Measurements from ENCODE around the gene TMEM184B.

Gene TMEM184B

DNA sequence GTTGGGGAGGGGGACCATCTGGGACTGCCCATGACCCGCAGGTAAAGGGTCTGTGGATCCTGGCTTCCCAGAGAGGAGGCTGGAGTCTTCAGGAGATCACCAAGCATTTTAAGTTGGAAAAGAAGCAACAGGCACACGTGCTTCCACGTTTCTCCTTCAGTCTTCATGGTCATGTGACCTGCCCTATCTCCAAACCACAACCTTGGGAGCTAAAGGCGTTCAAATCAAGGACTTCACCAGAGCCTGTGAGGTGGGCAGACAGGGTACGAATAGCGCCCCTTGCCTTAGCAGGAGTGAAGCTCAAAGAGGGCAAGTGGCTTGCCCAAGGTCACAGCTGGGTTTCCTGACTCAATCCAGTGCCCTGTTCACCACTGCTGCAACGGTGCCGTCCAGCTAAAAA lies 6.7 kb downstream of the TMEM184B start:
- TF ChIP-seq, protein P1, sequence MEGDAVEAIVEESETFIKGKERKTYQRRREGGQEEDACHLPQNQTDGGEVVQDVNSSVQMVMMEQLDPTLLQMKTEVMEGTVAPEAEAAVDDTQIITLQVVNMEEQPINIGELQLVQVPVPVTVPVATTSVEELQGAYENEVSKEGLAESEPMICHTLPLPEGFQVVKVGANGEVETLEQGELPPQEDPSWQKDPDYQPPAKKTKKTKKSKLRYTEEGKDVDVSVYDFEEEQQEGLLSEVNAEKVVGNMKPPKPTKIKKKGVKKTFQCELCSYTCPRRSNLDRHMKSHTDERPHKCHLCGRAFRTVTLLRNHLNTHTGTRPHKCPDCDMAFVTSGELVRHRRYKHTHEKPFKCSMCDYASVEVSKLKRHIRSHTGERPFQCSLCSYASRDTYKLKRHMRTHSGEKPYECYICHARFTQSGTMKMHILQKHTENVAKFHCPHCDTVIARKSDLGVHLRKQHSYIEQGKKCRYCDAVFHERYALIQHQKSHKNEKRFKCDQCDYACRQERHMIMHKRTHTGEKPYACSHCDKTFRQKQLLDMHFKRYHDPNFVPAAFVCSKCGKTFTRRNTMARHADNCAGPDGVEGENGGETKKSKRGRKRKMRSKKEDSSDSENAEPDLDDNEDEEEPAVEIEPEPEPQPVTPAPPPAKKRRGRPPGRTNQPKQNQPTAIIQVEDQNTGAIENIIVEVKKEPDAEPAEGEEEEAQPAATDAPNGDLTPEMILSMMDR (IDR thresholded peaks at IDR 0.05; ENCODE audit: low read depth, low read length, poor library complexity, severe bottlenecking): no peak
- TF ChIP-seq EZH2phosphoT487 (IDR thresholded peaks at IDR 0.05; ENCODE audit: borderline replicate concordance, low read length): no peak
- H4K20me1 ChIP-seq (ENCODE audit: control insufficient read depth, insufficient read depth, low read depth, low read length): peaks cover 3% of the 10 kb centered on the region; the same call in 1 of the 2 replicates
- no peak overlapping the region for H3K27ac ChIP-seq (ENCODE audit: low read depth, low read length)
- no peaks in the 10 kb centered on the region; the same call in 1 of the 2 replicates for H3K79me2 ChIP-seq (ENCODE audit: control insufficient read depth, low read length)
- H3K27me3 ChIP-seq (ENCODE audit: control insufficient read depth, low read length): no peaks in the 10 kb centered on the region
- no peak overlapping the region for H3K4me3 ChIP-seq (ENCODE audit: low read length)
- no peaks in the 10 kb centered on the region for H3K36me3 ChIP-seq (ENCODE audit: control insufficient read depth, low read length)
- no peaks in the 10 kb centered on the region for H3K9me3 ChIP-seq (ENCODE audit: control insufficient read depth, insufficient read depth, low read length)
- 0 out of 2 replicates have a peak, but pooled peaks cover 3% of the 10 kb centered on the region for H3K4me1 ChIP-seq (ENCODE audit: control insufficient read depth, low read length)
- H3F3A ChIP-seq (ENCODE audit: control insufficient read depth, insufficient read depth): peaks cover under 1% of the 10 kb centered on the region; the same call in 1 of the 2 replicates
- H3K4me2 ChIP-seq (ENCODE audit: low read length): no peak overlapping the region
- no peaks in the 10 kb centered on the region for H3K9me2 ChIP-seq (replicated peaks; ENCODE audit: control insufficient read depth, low read length)

DNA sequence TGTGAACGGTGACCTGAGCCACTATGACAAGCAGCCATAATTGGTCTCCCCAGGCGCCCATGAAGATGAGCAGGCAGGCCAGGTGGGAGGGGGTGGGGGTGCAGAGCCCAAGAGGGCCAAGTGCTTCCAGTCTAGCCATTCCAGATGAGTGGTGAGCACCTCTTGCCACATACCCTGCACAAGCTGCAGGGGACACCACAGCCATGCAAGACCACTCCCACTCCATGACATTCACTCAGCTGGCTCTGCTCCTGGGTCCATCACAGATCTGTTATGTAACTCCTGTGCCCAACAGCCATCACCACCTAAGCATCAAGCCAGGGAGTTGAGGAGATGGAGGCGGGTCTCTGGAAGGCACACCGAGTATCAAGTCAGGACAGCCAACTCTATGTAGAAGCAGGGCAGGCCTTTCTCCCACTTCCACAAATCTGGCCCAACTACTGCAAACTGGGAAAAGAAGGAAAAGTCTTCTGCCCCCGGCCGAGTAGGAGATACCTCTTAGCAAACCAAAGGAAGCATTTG lies 8.4 kb downstream of the TMEM184B start:
- no peaks in the 10 kb centered on the region for H3K9me3 ChIP-seq (ENCODE audit: control insufficient read depth, insufficient read depth, low read length)
- no peaks in the 10 kb centered on the region for H3K27me3 ChIP-seq (ENCODE audit: control insufficient read depth, low read length)
- H3K9me2 ChIP-seq (replicated peaks; ENCODE audit: control insufficient read depth, low read length): no peaks in the 10 kb centered on the region
- no peaks in the 10 kb centered on the region for H3K36me3 ChIP-seq (ENCODE audit: control insufficient read depth, low read length)
- peaks cover 20% of the 10 kb centered on the region for H3K4me1 ChIP-seq (ENCODE audit: control insufficient read depth, low read length)
- no peak for TF ChIP-seq EZH2phosphoT487 (IDR thresholded peaks at IDR 0.05; ENCODE audit: borderline replicate concordance, low read length)
- TF ChIP-seq, protein P1 (IDR thresholded peaks at IDR 0.05; ENCODE audit: low read depth, low read length, poor library complexity, severe bottlenecking): no peak
- H3F3A ChIP-seq (ENCODE audit: control insufficient read depth, insufficient read depth): peaks cover 12% of the 10 kb centered on the region
- peaks cover 3% of the 10 kb centered on the region; the same call in 1 of the 2 replicates for H4K20me1 ChIP-seq (ENCODE audit: control insufficient read depth, insufficient read depth, low read depth, low read length)
- H3K79me2 ChIP-seq (ENCODE audit: control insufficient read depth, low read length): no peaks in the 10 kb centered on the region; the same call in 1 of the 2 replicates
- no peak overlapping the region for H3K27ac ChIP-seq (ENCODE audit: low read depth, low read length)
- no peak overlapping the region for H3K4me2 ChIP-seq (ENCODE audit: low read length)
- no peak overlapping the region for H3K4me3 ChIP-seq (ENCODE audit: low read length)

DNA sequence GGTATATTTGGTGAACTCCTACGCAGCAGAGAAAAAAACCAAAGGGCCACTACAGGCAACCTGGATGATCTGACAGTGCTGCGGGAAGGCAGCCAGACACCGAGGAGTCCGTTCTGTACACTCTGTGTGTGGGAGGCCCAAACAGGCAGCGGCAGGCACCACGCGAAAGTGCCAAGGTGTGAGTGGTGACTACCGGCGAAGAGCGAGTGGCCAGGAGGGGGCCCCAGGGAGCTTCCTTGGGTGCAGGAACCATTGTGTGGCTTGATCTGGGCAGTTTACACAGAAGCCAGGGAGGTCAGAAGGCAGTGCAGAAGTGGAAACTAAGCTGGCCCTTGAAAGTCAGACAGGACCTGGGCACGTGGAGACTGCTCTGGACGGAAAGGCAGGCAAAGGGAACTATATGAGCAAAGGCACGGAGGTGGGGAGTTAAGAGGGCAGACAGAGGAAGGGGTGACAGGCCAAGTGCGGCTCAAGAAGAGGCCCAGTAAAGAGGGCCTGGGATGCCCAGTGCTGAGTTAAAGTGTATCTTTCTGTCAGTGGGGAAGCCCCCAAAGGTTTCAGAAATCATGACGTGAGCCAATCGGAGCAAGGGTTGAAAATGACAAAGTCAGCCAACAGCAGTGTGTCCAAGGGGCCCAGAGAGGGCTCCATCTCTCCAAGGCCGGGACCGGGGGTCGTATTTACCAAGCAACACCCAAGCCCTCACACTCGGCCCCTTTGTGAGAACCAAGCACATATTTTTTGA lies 10.6 kb downstream of the TMEM184B start:
- no peak for TF ChIP-seq EZH2phosphoT487 (IDR thresholded peaks at IDR 0.05; ENCODE audit: borderline replicate concordance, low read length)
- TF ChIP-seq, protein P1 (IDR thresholded peaks at IDR 0.05; ENCODE audit: low read depth, low read length, poor library complexity, severe bottlenecking): peak; percentile 80
- H3K27me3 ChIP-seq (ENCODE audit: control insufficient read depth, low read length): no peaks in the 10 kb centered on the region
- peaks cover 12% of the 10 kb centered on the region for H3F3A ChIP-seq (ENCODE audit: control insufficient read depth, insufficient read depth)
- peaks cover 3% of the 10 kb centered on the region; the same call in 1 of the 2 replicates for H4K20me1 ChIP-seq (ENCODE audit: control insufficient read depth, insufficient read depth, low read depth, low read length)
- no peak overlapping the region for H3K27ac ChIP-seq (ENCODE audit: low read depth, low read length)
- peaks cover 28% of the 10 kb centered on the region for H3K4me1 ChIP-seq (ENCODE audit: control insufficient read depth, low read length)
- no peak overlapping the region for H3K4me3 ChIP-seq (ENCODE audit: low read length)
- no peak overlapping the region for H3K4me2 ChIP-seq (ENCODE audit: low read length)
- no peaks in the 10 kb centered on the region for H3K36me3 ChIP-seq (ENCODE audit: control insufficient read depth, low read length)
- no peaks in the 10 kb centered on the region for H3K9me3 ChIP-seq (ENCODE audit: control insufficient read depth, insufficient read depth, low read length)
- H3K9me2 ChIP-seq (replicated peaks; ENCODE audit: control insufficient read depth, low read length): no peaks in the 10 kb centered on the region
- no peaks in the 10 kb centered on the region for H3K79me2 ChIP-seq (ENCODE audit: control insufficient read depth, low read length)
